Stimulated activated naive CD4-positive, alpha-beta T cell treated with Interleukin-2 at 50 U/mL for 16 hours (primary cell): Measurements from ENCODE around the gene CD28.
A peak's percentile ranks its signal among the peaks of the same experiment; 100 is the strongest.

ENCODE experiments used
- DNase-seq: peaks from one replicate; lab custom pipeline; 2025; lab: John Stamatoyannopoulos, UW

The CD28 gene

GRCh38 chr2:203706403-203706802 lies at the start of gene CD28:
TSS of gene CD28 (plus strand) at chr2:203706639. CDS start at chr2:203706697, 58 bp downstream.
- DNase-seq: peak; percentile 90

GRCh38 chr2:203659331-203660049 lies 46.9 kb upstream of the CD28 start:
- no peak for DNase-seq

GRCh38 chr2:203660465-203660864 lies 46.0 kb upstream of the CD28 start:
- DNase-seq: no peak

GRCh38 chr2:203661279-203661908 lies 45.0 kb upstream of the CD28 start:
- DNase-seq: no peak

GRCh38 chr2:203662487-203662886 lies 44.0 kb upstream of the CD28 start:
- DNase-seq: no peak

- no peak for DNase-seq
Observed at GRCh38 chr2:203662951-203663350, 43.5 kb upstream of the CD28 start.

GRCh38 chr2:203664029-203664755 lies 42.2 kb upstream of the CD28 start:
- DNase-seq: no peak

GRCh38 chr2:203667838-203668237 lies 38.6 kb upstream of the CD28 start:
- DNase-seq: no peak

- DNase-seq: no peak
Observed at GRCh38 chr2:203669820-203670219, 36.6 kb upstream of the CD28 start.

- no peak for DNase-seq
Observed at GRCh38 chr2:203670939-203671338, 35.5 kb upstream of the CD28 start.

- DNase-seq: no peak
Observed at GRCh38 chr2:203671876-203672275, 34.6 kb upstream of the CD28 start.

- no peak for DNase-seq
Observed at GRCh38 chr2:203672856-203673255, 33.6 kb upstream of the CD28 start.

GRCh38 chr2:203673933-203674332 lies 32.5 kb upstream of the CD28 start:
- DNase-seq: peak; percentile 6

GRCh38 chr2:203675086-203675485 lies 31.4 kb upstream of the CD28 start:
- no peak for DNase-seq

GRCh38 chr2:203678971-203679370 lies 27.5 kb upstream of the CD28 start:
- no peak for DNase-seq

GRCh38 chr2:203679401-203679800 lies 27.0 kb upstream of the CD28 start:
- no peak for DNase-seq

- no peak for DNase-seq
Observed at GRCh38 chr2:203681978-203682377, 24.5 kb upstream of the CD28 start.

GRCh38 chr2:203682688-203683130 lies 23.7 kb upstream of the CD28 start:
- DNase-seq: no peak

GRCh38 chr2:203683421-203683820 lies 23.0 kb upstream of the CD28 start:
- no peak for DNase-seq

- peak; percentile 7 for DNase-seq
Observed at GRCh38 chr2:203683932-203684556, 22.4 kb upstream of the CD28 start.

- no peak for DNase-seq
Observed at GRCh38 chr2:203685081-203685621, 21.3 kb upstream of the CD28 start.

GRCh38 chr2:203685789-203686420 lies 20.5 kb upstream of the CD28 start:
- no peak for DNase-seq
